Large intestine (tissue), 12 donors: ENCODE data around the gene PHF1. TPM values are rescaled to one million over a fixed set of nuclear protein-coding genes. Genes with fewer than 3 reads are reported as not detected.
"Not testable (repeated sequence)": the region's sequence is repeated elsewhere in the genome, so short reads cannot be mapped to it uniquely, and the experiment has no call there.

Source experiments
- DNase-seq, 2 donors: peaks; one replicate each; pipeline versions ENCODE4 v3.0.0 to v3.0.0-alpha.2; 2013
- H3K27ac ChIP-seq: one replicate; pipeline ENCODE4 v1.5.1; 2013; ENCODE audit warnings: low read length
- H3K27me3 ChIP-seq: 2 replicates; pipeline ENCODE4 v1.6.1; 2013; ENCODE audit warnings: low read length; ENCODE audit not compliant: control insufficient read depth, insufficient read depth
- H3K36me3 ChIP-seq: 2 replicates; pipeline ENCODE4 v1.6.1; 2013; ENCODE audit warnings: low read length; ENCODE audit not compliant: control insufficient read depth, insufficient read depth
- H3K4me1 ChIP-seq: one replicate; pipeline ENCODE4 v1.6.1; 2013; ENCODE audit warnings: low read length; ENCODE audit not compliant: control insufficient read depth, insufficient read depth
- H3K4me3 ChIP-seq: one replicate; pipeline ENCODE4 v1.5.1; 2013; ENCODE audit warnings: low read length
- H3K9me3 ChIP-seq: one replicate; pipeline ENCODE4 v1.6.1; 2013; ENCODE audit warnings: mild to moderate bottlenecking, low read depth, low read length, moderate library complexity; ENCODE audit not compliant: control insufficient read depth
- WGBS: methylation state at CpG from one replicate; pipeline ENCODE4 v1.1.5; 2013; ENCODE audit warnings: low lambda C conversion rate; ENCODE audit not compliant: insufficient coverage; 5-methylcytosine and 5-hydroxymethylcytosine counted together
- long read RNA-seq, 11 donors: transcript quantifications; one replicate each; lab custom pipeline, GENCODE V29; 2026
- polyA plus RNA-seq: library from polyadenylated mRNA; unstranded; fragments of 120-200 nt; gene quantifications from one replicate; pipeline ENCODE4 v1.2.1, GENCODE V29; 2013

The PHF1 gene
- polyA plus RNA-seq, result 50.1 TPM
- long read RNA-seq, donor 1, partial matches to known transcripts, result 0 of 2 reads
- long read RNA-seq, donor 1, other reads (novel, unspliced or antisense), result 0 of 2 reads
- long read RNA-seq, donor 2, partial matches to known transcripts, result 0 of 1 reads
- long read RNA-seq, donor 2, other reads (novel, unspliced or antisense), result 0 of 1 reads
- long read RNA-seq, donor 3, partial matches to known transcripts, result 0 of 5 reads
- long read RNA-seq, donor 3, other reads (novel, unspliced or antisense), result 0 of 5 reads
- long read RNA-seq, donor 4, result 0 reads
- long read RNA-seq, donor 5, partial matches to known transcripts, result 0 of 3 reads
- long read RNA-seq, donor 5, other reads (novel, unspliced or antisense), result 0 of 3 reads
- long read RNA-seq, donor 6, partial matches to known transcripts, result 0 of 3 reads
- long read RNA-seq, donor 6, other reads (novel, unspliced or antisense), result 0 of 3 reads
- long read RNA-seq, donor 7, partial matches to known transcripts, result 10 of 11 reads
- long read RNA-seq, donor 7, other reads (novel, unspliced or antisense), result 0 of 11 reads
- long read RNA-seq, donor 8, partial matches to known transcripts, result 0 of 8 reads
- long read RNA-seq, donor 8, other reads (novel, unspliced or antisense), result 0 of 8 reads
- long read RNA-seq, donor 9, partial matches to known transcripts, result 0 of 6 reads
- long read RNA-seq, donor 9, other reads (novel, unspliced or antisense), result 0 of 6 reads
- long read RNA-seq, donor 10, partial matches to known transcripts, result 0 of 6 reads
- long read RNA-seq, donor 10, other reads (novel, unspliced or antisense), result 0 of 6 reads
- long read RNA-seq, donor 11, partial matches to known transcripts, result 0 of 2 reads
- long read RNA-seq, donor 11, other reads (novel, unspliced or antisense), result 0 of 2 reads

- no peak for DNase-seq
- Histone ChIP-seq H3K36me3 (peaks cover 46% of the 10 kb centered on the region), H3K27ac (peak within 1 kb of the TSS; percentile 99), H3K4me1 (peaks cover 16% of the 10 kb centered on the region), H3K9me3 (no peaks in the 10 kb centered on the region), H3K4me3 (peak within 1 kb of the TSS; percentile 81), H3K27me3 (no peaks in the 10 kb centered on the region)
- WGBS, result no CpG with 5 or more reads among the region's 67 CpGs
These were observed at the start of gene PHF1 for GRCh38 chr6:33410711-33411631. TSS of gene PHF1 (plus strand) at chr6:33411014. CDS start at chr6:33412264, 1,250 bp downstream.

- DNase-seq, result not testable (repeated sequence)
- WGBS, result 90% methylated on average over 3 of the region's 12 CpGs
These were observed 47.3 kb upstream of the PHF1 start for GRCh38 chr6:33363486-33363885.

GRCh38 chr6:33364475-33365205 lies 46.2 kb upstream of the PHF1 start:
- DNase-seq, H3K36me3 ChIP-seq: not testable (repeated sequence)
- WGBS, result no CpG with 5 or more reads among the region's 8 CpGs

More at GRCh38 chr6:33363486-33363885, 47.3 kb upstream of the PHF1 start:
- not testable (repeated sequence) for H3K36me3 ChIP-seq, H3K4me3 ChIP-seq, H3K27me3 ChIP-seq, H3K4me1 ChIP-seq, H3K9me3 ChIP-seq, H3K27ac ChIP-seq

GRCh38 chr6:33365206-33365971 lies 45.4 kb upstream of the PHF1 start:
- no CpG with 5 or more reads among the region's 10 CpGs for WGBS
- not testable (repeated sequence) for H3K4me3 ChIP-seq, H3K9me3 ChIP-seq, H3K27ac ChIP-seq, H3K27me3 ChIP-seq, H3K4me1 ChIP-seq, DNase-seq, H3K36me3 ChIP-seq

More at GRCh38 chr6:33364475-33365205, 46.2 kb upstream of the PHF1 start:
- not testable (repeated sequence) for H3K9me3 ChIP-seq, H3K27ac ChIP-seq, H3K27me3 ChIP-seq, H3K4me1 ChIP-seq, H3K4me3 ChIP-seq

- H3K27me3 ChIP-seq, result no peaks in the 10 kb centered on the region
- 50% methylated on average over 1 of the region's 8 CpGs for WGBS
- no peak overlapping the region for H3K27ac ChIP-seq
- H3K9me3 ChIP-seq, result no peaks in the 10 kb centered on the region
- H3K36me3 ChIP-seq, result no peaks in the 10 kb centered on the region
- H3K4me3 ChIP-seq, result no peak overlapping the region
- H3K4me1 ChIP-seq, result no peaks in the 10 kb centered on the region
- DNase-seq, result no peak
These were observed 43.7 kb upstream of the PHF1 start for GRCh38 chr6:33367009-33367714.

GRCh38 chr6:33367715-33368025 lies 43.1 kb upstream of the PHF1 start:
- WGBS, result no CpG with 5 or more reads among the region's 5 CpGs
- not testable (repeated sequence) for H3K27me3 ChIP-seq, DNase-seq, H3K9me3 ChIP-seq, H3K27ac ChIP-seq, H3K4me3 ChIP-seq, H3K36me3 ChIP-seq, H3K4me1 ChIP-seq

GRCh38 chr6:33371901-33372300 lies 38.9 kb upstream of the PHF1 start:
- H3K27me3 ChIP-seq, H3K36me3 ChIP-seq, H3K4me1 ChIP-seq, DNase-seq, H3K9me3 ChIP-seq, H3K27ac ChIP-seq, H3K4me3 ChIP-seq: not testable (repeated sequence)
- WGBS, result no CpG with 5 or more reads among the region's 8 CpGs

GRCh38 chr6:33372526-33373123 lies 38.2 kb upstream of the PHF1 start:
- H3K4me1 ChIP-seq, result no peaks in the 10 kb centered on the region
- no peak overlapping the region for H3K4me3 ChIP-seq
- H3K27ac ChIP-seq, result no peak overlapping the region
- no peak for DNase-seq
- 60% methylated on average over 2 of the region's 5 CpGs for WGBS
- H3K36me3 ChIP-seq, result no peaks in the 10 kb centered on the region
- H3K27me3 ChIP-seq, result no peaks in the 10 kb centered on the region
- no peaks in the 10 kb centered on the region for H3K9me3 ChIP-seq
